Prostate gland (tissue), 2 donors: ENCODE results near the gene XYLT2.

Experiments
- POLR2A ChIP-seq: fragments of 450-650 bp; IDR thresholded peaks from one replicate; pipeline ENCODE4 v1.6.1; 2016; ENCODE audit warnings: antibody characterized with exemption, mild to moderate bottlenecking
- TF ChIP-seq, protein P1 (sequence below), 4 experiments: fragments of 200-600 bp in 2 of 4; fragments of 450-650 bp in 2 of 4; sonication (generic) in 2 of 4; IDR thresholded peaks; 1 replicate in 3 of 4; 2 replicates in 1 of 4; pipeline ENCODE4 v1.5.1; 2016 to 2019; ENCODE audit warnings: antibody characterized with exemption in 4 of 4, mild to moderate bottlenecking in 2 of 4, moderate library complexity in 2 of 4

DNA sequence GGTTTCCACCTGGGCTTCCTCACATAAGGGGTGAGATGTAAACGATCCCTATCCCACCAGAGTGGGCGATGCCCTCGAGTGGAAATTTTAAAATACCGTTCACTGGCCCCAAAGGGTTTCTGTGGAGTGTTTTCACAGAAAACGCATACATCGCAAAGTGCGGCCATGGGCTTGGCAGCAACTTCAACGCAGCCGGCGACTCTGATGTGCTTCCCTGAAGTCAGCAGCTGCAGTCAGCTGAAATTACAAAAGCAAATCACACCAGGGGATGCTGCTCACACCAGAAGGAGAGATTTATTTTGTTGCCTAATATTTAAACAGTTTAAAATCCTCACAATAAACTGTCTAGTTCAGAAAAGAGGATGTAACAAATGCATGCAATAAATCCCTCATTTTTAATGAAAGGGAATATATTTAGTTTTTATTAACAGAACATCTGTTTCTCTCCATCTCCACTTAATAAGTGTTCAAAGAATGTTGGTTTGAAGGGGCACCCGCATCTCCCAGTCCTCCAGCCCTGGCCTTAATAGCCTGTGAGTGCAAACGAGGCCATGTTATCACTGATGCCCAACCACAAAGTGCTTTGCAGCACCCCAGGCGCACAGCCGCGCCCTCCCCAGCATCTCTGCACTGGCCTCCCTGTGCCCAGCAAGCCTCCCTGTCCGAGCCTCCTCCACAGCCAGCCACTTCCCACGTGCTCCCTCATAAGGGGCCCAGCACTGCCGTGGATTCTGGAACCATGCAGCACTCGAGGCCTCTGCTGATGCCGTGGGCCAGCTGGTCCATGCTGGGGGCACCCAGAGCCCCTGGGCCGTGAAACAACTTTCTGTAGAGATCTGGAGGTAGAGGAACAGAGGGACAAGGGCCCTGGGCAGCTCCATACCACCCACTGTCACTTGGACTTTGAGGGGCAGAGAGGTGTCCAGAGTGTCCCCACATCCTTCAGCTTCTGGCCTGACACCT lies 17.3 kb upstream of the XYLT2 start:
- no peak for TF ChIP-seq POLR2A
- TF ChIP-seq, protein P1, sequence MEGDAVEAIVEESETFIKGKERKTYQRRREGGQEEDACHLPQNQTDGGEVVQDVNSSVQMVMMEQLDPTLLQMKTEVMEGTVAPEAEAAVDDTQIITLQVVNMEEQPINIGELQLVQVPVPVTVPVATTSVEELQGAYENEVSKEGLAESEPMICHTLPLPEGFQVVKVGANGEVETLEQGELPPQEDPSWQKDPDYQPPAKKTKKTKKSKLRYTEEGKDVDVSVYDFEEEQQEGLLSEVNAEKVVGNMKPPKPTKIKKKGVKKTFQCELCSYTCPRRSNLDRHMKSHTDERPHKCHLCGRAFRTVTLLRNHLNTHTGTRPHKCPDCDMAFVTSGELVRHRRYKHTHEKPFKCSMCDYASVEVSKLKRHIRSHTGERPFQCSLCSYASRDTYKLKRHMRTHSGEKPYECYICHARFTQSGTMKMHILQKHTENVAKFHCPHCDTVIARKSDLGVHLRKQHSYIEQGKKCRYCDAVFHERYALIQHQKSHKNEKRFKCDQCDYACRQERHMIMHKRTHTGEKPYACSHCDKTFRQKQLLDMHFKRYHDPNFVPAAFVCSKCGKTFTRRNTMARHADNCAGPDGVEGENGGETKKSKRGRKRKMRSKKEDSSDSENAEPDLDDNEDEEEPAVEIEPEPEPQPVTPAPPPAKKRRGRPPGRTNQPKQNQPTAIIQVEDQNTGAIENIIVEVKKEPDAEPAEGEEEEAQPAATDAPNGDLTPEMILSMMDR (IDR thresholded peaks at IDR 0.05): no peak
